Thyroid gland (tissue), 4 donors: ENCODE data around the gene ENSA.

Experiments used
- POLR2A ChIP-seq, 2 donors: fragments of 450-650 bp; IDR thresholded peaks; one replicate each; pipeline ENCODE4 v1.6.1; 2017; ENCODE audit warnings: antibody characterized with exemption in 2 of 2, mild to moderate bottlenecking in 2 of 2, moderate library complexity in 1 of 2
- TF ChIP-seq, protein P1 (sequence below), 6 experiments: fragments of 200-600 bp in 3 of 6; fragments of 450-650 bp in 3 of 6; sonication (generic) in 3 of 6; IDR thresholded peaks; one replicate each; pipeline ENCODE4 v1.5.1; 2016 to 2019; ENCODE audit warnings: antibody characterized with exemption in 6 of 6, mild to moderate bottlenecking in 2 of 6, inconsistent platforms in 1 of 6, moderate library complexity in 1 of 6

DNA sequence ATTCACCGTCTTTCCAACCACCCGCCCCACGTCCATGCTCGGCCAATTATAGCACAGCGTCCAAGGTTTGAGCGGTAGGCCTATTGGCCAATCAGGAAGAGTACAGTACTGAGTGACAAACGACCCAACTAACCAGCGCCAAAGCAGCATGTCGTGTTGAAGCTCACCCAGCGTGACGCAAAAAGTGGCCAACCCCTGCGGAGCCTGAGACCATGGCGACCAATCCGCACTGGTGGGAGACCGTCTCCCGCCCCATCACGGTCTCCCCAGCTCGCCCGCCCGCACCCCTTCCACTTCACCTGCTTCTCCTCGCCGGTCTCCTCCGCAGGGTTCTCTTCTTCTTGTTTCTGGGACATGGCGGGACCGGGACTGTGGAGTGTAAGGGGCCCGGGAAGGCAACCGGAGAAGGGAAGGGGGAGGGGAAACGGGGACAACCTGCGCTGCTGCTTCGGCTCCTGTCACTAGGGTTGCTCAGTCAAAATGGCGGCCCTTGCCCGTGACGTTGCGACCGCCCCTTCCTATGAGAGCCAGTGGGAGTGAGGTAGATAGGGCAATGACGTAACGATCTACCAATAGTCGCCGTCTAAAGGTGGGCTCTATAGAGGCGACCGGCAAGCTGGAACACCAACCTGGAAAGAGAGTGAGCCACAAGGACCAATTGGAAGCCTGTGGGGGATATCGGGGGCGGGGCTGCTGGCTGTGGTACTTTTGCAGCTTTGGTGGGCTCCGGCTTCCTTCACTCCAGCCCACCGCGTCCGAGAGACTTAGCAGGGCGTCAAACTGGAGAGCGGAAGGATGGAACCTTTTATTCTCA lies at the start of gene ENSA:
- TF ChIP-seq, protein P1, sequence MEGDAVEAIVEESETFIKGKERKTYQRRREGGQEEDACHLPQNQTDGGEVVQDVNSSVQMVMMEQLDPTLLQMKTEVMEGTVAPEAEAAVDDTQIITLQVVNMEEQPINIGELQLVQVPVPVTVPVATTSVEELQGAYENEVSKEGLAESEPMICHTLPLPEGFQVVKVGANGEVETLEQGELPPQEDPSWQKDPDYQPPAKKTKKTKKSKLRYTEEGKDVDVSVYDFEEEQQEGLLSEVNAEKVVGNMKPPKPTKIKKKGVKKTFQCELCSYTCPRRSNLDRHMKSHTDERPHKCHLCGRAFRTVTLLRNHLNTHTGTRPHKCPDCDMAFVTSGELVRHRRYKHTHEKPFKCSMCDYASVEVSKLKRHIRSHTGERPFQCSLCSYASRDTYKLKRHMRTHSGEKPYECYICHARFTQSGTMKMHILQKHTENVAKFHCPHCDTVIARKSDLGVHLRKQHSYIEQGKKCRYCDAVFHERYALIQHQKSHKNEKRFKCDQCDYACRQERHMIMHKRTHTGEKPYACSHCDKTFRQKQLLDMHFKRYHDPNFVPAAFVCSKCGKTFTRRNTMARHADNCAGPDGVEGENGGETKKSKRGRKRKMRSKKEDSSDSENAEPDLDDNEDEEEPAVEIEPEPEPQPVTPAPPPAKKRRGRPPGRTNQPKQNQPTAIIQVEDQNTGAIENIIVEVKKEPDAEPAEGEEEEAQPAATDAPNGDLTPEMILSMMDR (IDR thresholded peaks at IDR 0.05) = no peak
- TF ChIP-seq POLR2A (IDR thresholded peaks at IDR 0.05) = peak; percentile 74 to 97
